Stromal cell of bone marrow (primary cell): Measurements from ENCODE around the gene DUS1L.
"Not testable (repeated sequence)": the region's sequence is repeated elsewhere in the genome, so short reads cannot be mapped to it uniquely, and the experiment has no call there.

Source experiments
- DNase-seq: peaks from one replicate; pipeline ENCODE4 v3.0.0-alpha.2; 2012; ENCODE audit warnings: low read depth

DUS1L gene

DNA sequence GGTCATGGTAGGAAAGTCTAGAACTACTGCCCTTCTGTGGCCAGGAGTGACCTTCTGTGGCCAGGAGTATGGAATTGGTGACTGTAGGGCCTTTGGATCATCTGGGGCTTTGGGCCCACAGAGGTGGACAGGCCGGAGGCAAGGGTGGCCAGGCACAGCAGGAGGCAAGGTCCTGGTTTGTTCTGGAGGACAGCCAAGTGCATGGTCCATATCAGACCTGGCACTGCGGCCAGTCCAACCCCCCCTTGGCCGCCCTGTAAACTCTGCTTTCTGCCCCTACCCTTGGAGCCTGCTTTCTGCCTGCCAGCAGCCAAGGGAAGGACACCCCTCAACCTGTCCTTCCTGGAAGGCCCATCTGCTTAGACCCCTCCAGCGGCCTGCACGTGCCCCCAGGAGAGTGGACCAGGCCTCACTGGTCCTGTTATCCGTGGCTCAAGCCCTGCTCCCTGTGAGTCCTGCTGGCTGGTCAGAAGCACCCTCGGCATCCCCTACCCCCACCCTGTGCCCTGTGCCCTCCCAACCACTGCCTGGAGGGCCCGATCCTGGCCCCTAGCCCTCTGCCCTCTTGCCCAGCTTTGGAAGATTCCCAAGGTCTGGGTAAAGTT lies 25.8 kb downstream of the DUS1L start:
- DNase-seq: no peak

DNA sequence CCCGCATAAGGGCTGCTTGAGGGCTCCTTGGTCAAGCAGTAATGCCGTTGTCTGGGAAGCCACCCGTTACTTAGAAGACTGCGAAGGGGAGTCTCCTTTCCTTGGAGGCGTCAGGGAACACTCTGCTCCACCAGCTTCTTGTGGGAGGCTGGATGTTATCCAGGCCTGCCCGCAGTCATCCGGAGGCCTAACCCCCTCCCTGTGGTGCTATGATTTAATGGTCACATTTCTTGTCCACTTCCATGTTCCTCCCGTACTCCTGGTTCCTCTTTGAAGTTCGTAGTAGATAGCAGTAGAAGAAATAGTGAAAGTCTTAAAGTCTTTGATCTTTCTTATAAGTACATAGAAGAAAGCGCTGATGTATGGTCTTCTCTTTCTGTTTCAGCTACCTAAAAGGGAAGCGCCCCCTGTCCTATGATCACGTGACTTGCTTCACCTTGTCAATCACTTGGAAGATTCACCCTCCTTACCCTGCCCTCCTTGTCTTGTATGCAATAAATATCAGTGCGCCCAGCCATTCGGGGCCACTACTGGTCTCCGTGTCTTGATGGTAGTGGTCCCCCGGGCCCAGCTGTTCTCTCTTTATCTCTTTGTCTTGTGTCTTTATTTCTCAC lies 26.7 kb downstream of the DUS1L start:
- DNase-seq: not testable (repeated sequence)

DNA sequence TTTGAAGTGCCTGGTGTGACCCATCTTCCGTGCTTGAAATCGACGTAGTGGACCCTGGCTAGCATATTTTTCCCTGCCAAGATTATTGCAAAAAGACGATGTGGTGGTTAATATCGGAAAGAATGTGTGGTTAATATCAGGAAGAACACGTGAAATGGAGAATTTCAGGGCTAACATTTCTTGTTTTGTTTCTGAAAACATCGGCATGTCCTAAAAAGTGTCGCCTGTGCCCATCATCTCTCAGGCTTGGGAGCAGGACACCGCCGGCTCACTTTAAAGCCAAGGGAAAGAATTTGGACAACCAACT lies 27.8 kb downstream of the DUS1L start:
- DNase-seq: no peak

DNA sequence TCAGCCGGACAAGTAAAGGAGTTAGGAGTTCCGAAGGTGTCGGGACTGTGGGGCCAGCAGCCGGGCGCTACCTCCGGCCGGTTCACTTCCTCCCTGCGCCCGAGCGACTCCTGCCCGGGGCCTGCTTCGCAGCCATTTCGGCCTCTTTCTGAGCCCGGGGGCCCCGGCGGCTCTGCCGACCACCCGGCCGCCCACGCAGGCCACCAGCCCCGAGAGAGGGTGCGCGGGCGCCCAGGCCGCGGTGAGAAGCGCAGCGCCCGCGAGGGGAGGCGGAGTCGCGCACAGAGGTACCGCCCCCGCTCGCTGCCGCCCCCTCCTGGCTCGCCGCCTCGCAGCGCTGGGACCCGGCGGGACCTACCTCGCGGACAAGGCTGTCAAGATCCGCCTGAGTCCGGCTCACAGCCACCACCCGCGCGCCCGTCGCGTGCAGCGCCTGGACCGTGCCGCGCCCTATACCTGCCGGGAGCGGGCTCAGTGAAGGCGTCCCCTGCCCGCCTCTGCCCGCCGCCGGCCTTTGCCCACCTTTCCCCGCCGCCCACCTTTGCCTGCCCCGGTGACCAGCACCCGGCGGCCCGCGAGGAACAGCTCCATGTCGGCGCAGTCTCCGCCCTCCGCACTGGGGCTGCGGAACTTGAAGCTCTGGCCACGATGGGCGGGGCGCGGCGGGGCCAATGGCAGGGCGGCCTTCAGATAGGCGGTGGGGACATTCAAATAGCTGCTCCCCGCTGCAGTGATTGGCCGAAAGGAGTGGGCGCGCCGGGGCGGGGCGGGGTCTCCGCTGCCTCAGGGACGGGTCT lies 28.3 kb downstream of the DUS1L start, which contains the start of gene DCXR:
DCXR (minus strand) TSS at position 606 of the 797 bp plus-strand sequence; CDS start at position 591, 15 bp downstream.
- DNase-seq: peak; percentile 89

DNA sequence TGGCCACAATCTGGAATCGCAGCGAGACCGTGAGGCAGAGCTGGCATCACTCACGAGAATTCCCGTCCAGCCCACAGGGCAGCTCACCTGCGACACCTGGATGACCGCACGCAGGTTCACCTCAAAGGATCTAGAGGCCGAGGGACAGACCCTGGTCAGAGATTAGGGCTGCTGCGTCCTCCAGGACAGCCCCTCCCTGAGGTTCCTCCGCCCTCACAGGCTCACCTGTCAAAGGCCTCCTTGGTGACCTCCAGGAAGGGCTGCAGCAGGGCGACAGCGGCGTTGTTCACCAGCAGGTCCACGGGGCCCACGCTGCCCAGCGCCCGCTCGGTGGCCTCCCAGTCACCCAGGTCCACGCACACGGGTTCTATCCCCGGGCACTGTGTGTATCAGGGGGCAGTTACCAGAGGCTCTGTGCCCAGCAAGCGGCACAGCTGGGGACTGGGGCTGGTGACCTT lies 28.9 kb downstream of the DUS1L start:
- no peak for DNase-seq

DNA sequence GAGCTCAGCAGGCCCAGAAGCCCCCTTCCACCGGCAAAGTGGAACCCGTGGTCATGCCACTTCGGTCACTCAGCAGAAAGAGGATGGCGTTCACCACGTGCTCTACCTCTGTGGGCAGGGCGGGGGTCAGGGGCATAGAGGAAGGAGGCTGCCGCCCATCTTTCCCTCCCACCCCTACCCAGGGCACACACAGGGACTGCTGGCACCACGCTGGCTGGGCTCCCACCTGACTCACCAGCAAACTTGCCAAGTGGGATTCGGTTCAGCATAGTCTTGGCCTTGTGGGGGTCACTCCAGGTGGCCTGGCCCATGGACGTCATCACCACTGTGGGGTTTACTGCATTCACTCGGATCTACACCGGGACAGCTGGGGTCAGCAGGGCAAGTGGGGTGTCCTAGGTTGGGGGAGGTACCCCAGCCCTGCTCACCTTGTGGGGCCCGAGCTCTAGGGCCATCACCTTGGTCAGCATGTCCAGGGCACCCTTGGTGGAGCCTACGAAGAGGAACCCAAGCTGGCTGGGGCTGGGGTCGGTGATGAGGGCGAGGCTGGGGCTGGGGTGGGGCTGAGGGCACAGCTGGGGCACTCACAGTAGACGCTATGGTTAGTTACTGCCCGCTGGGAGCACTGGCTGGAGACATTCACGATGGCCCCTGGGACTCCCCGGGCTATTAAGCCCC lies 29.5 kb downstream of the DUS1L start:
- DNase-seq: no peak

DNA sequence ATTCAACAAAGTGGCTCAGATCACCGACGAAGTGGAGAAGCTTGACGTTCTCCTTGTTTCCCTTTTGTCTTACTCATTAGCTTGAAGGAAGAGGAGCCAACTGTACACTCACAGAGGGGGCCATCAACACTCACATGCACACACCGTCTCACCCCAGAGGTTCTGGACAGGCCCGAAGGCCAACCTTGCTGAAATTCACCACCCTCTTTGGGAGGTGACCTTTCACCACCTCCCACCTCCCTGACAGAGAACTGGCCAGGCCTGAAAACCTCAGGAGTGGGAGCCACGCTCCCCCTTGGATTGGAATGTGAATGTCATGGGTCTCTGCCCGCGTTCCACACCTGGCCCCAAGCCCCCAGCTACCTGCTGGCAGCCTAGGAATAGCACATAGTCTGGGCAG lies 30.1 kb downstream of the DUS1L start:
- no peak for DNase-seq

DNA sequence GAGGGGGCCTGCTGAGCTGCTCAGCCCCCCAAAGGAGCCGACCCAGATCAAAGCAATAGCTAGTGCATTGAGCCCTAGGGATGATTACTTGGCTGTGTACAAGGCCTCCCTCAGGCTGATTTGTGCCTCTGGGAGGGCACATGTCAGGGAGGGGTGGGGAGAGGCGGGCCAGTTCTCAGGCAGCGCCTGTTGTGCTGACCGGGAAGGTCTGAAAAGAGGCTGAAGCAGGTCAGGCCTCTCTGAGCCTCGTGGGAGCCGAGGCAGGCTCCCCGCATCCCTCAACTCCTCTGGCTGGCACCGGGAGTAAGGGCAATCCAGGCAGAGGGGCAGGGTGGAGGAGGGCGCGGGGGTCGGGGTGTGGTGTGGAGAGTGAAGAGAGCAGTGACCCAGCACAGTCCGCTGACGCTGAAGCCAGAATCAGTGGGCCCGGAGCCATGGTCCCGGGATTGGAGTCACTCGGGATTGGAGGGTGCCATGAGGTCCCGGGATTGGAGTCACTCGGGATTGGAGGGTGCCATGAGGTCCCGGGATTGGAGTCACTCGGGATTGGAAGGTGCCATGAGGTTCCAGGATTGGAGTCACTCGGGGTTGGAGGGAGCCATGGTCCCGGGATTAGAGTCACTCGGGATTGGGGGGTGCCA lies 31.1 kb downstream of the DUS1L start:
- no peak for DNase-seq

DNA sequence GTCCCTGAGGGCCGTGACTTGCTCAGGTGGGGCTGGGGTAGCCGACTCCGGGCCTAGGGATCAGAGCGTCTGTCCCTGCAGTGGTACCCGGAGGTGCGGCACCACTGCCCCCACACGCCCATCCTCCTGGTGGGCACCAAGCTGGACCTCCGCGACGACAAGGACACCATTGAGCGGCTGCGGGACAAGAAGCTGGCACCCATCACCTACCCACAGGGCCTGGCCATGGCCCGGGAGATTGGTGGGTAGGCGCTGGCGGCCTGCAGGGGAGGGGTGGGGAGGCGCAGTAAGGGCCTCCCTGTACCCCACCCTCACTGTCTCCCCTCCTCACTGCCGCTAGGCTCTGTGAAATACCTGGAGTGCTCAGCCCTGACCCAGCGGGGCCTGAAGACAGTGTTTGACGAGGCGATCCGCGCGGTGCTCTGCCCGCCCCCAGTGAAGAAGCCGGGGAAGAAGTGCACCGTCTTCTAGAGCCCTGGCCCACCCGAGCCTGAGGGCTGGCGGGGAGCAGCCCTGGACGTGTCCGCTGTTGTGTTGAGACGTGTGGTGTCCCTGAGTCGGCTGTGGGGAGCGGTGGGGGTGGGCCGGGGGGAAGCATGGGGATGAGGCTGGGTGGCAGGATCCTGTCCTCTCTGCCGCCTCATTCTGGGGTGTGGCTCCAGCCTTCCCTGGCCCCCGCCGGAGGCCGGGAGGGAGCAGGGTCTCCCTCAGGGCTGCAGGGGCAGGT lies 32.1 kb downstream of the DUS1L start:
- no peak for DNase-seq

DNA sequence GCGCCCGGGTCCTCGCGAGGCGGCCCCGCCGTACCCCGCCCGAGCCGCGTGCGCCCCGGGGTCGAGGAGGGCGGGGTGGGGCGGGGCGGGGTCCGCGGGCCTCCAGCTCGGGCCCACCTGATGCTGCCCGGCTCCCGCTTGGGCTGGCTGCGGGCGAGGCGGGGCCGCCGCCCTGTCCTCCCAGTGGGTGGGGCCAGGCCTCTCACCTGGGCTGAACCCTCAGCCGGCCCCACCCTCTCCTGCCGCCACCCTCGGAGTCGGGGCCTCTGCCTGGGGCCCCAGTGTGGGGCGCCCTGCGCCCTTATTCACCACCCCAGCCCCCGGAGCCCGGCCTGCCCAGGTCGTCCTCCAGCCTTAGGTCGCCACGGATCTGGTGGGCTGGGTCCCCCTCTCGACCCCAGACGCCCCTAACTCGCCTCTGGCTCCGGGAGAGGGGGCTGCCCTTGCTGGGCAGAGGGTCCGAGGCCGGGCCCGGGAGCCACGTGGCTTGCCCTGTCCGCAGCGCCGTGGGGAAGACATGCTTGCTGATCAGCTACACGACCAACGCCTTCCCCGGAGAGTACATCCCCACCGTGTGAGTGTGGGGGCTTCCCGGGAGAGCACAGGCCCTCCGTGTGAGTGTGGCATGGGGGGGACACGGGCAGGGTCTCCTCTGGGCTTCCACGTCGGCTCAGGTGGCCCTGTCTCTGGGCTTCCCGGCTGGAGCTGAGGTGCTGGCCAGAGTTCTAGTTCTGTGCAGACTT lies 33.5 kb downstream of the DUS1L start:
- no peak for DNase-seq

DNA sequence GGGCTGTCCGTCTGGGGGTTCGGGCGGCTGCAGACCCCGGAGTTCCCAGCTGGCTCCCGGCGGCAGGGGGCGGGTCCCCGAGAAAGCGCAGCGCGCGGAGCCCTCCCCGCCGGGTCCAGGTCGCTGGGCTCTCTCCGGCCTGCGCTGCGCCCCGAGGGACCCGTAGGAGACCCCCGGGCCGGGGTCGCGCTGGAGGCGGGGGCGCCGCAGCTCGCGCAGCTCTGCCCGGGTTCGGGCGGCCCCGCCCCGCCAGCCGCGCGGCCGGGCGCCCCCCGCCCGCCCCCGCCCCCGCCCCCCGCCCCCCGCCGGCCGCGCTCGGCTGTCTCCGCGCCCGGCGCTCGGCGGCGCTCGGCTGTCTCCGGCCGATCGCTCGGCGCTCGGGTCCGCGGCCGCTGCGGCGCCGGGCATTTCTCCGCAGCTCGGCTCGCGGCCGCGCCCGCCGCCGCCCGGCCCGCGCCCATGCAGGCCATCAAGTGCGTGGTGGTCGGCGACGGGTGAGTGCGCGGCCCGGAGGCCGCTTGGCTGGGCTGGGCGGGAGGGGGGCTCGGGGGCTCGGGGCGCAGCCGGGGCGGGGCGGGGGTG lies 34.2 kb downstream of the DUS1L start, which contains the start of gene RAC3:
RAC3 (plus strand) TSS at position 376 of the 582 bp plus-strand sequence; CDS start at position 460, 84 bp downstream.
- DNase-seq: no peak

DNA sequence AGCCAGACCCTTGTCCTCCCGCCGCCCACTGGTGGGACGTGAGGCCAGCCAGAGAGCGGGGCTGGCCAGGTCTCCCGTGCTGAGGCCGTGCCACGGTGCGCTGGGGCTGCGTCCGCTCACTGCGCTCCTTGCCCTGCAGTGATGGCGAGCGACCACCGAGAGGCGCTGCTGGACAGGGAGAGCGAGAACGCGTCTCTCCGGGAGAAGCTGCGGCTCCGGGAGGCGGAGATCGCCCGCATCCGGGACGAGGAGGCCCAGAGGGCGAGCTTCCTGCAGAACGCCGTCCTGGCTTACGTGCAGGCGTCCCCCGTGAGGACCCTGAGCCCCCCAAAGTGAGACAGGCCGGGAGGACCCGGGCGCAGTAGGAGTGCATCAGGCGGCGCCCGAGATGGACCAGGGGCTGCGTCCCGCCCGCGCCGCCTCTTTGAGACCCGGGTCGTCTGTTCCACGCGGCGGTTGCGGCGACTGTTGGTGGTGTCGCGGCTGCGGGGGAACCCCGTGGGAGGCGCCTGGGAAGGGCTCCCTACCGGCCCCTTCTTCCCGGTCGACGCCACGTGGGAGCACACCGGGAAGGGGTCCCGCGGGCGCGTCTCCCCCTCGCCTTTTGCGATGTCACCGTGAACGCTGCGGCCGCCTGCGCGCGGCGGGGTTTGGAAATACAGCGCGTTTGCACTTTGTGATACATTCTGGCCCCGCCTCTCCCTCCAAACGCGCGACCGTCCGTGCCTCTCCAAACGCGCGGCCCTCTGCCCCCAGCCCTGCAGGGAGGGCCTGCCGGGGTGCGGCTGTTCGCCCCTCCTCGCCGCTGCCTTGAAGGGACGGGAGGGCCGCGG lies 34.9 kb downstream of the DUS1L start:
- DNase-seq: peak; percentile 47

DNA sequence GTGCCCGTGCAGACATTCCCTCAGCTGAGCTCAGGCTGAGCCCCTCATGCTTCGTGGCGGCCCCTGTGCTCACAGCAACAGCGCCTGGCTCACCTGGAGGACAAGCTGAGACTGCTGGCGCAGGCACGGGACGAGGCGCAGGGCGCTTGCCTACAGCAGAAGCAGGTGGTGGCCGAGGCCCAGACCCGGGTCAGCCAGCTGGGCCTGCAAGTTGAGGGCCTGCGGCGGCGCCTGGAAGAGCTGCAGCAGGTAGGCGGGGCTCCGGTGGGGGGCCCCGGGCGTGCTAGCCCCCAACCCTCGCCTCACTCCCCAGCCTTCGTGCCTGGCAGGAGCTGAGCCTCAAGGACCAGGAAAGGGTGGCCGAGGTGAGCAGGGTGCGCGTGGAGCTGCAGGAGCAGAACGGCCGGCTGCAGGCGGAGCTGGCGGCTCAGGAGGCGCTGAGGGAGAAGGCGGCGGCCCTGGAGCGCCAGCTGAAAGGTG lies 35.6 kb downstream of the DUS1L start:
- DNase-seq: no peak

DNA sequence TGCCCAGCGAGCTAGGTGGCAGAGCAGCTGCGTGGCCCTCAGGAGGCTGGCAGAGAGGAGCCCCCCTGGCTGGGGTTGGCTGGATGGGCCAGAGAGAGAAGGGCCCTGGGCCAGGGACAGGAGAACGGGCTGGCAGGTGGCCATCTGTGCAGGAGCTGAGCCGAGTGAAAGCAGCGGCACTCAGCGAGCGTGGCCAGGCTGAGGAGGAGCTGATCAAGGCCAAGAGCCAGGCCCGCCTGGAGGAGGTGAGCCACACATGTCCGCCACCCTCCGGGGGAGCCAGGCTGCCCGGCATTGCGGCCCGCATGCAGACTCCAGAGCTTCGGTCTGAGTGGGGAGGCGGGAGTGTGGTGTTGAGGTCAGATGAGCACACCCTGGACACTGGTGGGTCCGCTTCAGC lies 36.2 kb downstream of the DUS1L start:
- DNase-seq: no peak

DNA sequence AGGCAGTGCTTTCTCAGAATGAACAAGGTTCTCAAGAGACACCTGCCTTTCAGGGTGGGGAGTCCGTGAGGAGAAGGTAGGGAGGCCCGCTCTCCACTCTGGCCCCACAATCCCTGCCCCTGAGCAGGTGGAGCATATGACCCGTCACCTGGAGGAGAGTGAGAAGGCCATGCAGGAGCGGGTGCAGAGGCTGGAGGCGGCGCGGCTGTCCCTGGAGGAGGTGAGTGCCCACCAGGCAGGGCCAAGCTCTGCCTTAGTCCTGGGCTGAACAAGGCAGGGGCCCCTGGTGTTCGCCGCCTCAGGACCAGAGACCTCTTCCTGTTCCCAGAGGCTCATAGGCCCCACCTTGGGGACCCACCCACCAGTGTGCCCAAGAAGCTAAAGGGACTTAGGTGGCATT lies 36.6 kb downstream of the DUS1L start:
- DNase-seq: no peak

DNA sequence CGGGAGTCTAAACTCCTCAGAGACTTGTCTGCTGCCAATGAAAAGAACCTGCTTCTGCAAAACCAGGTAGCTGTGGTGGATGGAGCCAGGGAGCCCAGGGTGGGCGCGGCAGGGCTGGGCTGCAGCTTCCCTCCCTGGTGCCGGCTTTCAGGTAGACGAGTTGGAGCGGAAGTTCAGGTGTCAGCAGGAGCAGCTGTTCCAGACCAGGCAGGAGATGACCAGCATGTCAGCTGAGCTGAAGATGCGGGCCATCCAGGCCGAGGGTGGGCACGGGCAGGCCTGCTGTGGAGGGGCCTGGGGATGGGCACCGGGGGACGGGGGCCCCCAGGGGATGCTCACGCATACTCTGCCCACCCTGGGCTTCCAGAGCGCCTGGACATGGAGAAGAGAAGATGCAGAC lies 37.4 kb downstream of the DUS1L start:
- no peak for DNase-seq

DNA sequence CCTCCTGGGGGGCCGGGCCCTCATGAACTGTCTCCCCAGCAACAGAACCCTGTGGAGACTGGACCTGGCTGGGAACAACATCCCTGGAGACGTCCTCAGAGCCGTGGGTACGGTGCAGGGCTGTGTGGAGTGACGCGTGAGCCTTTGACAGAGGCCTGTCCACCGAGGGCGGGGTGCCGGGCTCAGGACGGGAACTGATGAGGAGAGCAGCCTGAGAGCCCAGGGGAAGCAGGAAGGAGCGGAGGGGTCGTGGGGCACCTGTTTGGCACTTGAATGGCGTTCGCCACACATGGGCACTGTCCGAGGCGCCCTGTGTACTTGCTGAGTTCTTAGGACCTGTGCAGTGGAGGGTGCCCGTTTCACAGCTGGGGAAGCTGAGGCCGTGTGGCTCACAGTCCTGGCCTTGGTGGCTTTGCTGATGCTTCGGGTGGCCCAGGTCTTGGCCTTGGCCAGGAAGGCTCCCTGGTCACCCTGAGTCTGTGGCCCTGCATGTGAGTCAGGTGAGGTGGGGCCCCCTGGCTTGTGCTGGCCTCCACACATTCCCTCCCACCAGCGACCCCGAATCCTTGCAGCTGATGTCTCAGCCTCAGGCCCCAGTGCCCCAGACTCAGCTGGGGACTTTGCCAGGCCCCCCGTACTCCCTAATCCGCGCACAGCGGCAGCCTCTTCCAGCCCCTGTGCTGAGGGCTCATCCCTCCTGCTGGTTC lies 40.0 kb downstream of the DUS1L start:
- DNase-seq: no peak

DNA sequence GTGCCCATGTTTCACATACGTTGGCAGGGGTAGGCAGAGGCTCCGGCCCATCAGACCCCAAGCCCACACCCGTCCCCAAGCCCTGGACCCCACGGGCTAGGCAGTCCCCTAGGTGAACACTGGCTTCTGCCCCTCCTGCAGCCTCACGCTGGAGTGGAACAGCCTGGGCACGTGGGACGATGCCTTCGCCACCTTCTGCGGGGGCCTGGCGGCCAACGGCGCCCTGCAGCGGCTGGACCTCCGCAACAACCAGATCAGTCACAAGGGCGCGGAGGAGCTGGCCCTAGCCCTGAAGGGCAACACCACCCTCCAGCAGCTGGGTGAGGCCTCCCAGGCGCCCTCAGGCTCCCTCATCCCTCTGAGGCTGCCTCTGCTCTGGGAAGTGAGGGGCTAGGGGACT lies 40.7 kb downstream of the DUS1L start:
- DNase-seq: no peak
